H1 (cell line): Measurements from ENCODE around the gene B3GLCT. TPM values are rescaled to one million over a fixed set of nuclear protein-coding genes. Genes with fewer than 3 reads are reported as not detected.

ENCODE experiments used
- FOSL1 ChIP-seq: IDR thresholded peaks from 2 replicates; pipeline ENCODE4 v1.6.1; 2011; ENCODE audit warnings: mild to moderate bottlenecking, low read depth, low read length, moderate library complexity; ENCODE audit not compliant: insufficient read depth
- HDAC6 ChIP-seq: IDR thresholded peaks from one replicate; pipeline ENCODE4 v1.7.1; 2012; ENCODE audit warnings: low read depth, mild to moderate bottlenecking, inconsistent platforms, low read length, moderate library complexity
- SAP30 ChIP-seq: fragments of 300-600 bp; sonication (generic); IDR thresholded peaks from 2 replicates; pipeline ENCODE4 v1.7.1; 2012; ENCODE audit warnings: low read length, moderate library complexity, mild to moderate bottlenecking, inconsistent platforms; ENCODE audit not compliant: insufficient read depth, insufficient replicate concordance
- TBP ChIP-seq: IDR thresholded peaks from 2 replicates; pipeline ENCODE4 v1.6.1; 2011; ENCODE audit warnings: low read depth, low read length, improper control_type of control experiment
- ZNF274 ChIP-seq: IDR thresholded peaks from 2 replicates; pipeline ENCODE4 v1.7.0; 2012; ENCODE audit warnings: low read length, borderline replicate concordance; ENCODE audit errors: extremely low read depth
- polyA plus RNA-seq, 7 experiments: library from polyadenylated mRNA; depleted of rRNA in 3 of 7; stranded (reverse) in 5 of 7; unstranded in 2 of 7; fragments of >200 nt in 5 of 7; fragments of 200-250 nt in 2 of 7; gene quantifications; 1 replicate in 5 of 7; 2 replicates in 1 of 7; 4 replicates in 1 of 7; pipeline versions ENCODE4 v1.2.1 to v1.2.3, GENCODE V29; 2011 to 2013; ENCODE audit warnings: missing spikeins in 2 of 7, mixed read lengths in 2 of 7
- total RNA-seq: library from RNA; stranded (reverse); fragmentation: NEBNext Ultra II Directional; extraction: Animal tissue kit (Norgen Biotek cat#: 25700); gene quantifications from 2 replicates; pipeline ENCODE4 v1.2.1, GENCODE V29; 2021

Gene B3GLCT
- total and polyA plus RNA-seq, 2 of the 8 experiments (the other 6 are each of a cell fraction or from before 2014, with no cell fraction given): 1.5 to 4.1 TPM

- TF ChIP-seq FOSL1: no peak
- no peak for TF ChIP-seq SAP30
- no peak for TF ChIP-seq ZNF274
- TF ChIP-seq HDAC6: no peak
- no peak for TF ChIP-seq TBP
- TF ChIP-seq, all 59 proteins: peak for 0
Measured at GRCh38 chr13:31310356-31310755, 110.6 kb downstream of the B3GLCT start (continued).
